ENCODE measurements around the gene CD300LF.

CD300LF gene

DNA sequence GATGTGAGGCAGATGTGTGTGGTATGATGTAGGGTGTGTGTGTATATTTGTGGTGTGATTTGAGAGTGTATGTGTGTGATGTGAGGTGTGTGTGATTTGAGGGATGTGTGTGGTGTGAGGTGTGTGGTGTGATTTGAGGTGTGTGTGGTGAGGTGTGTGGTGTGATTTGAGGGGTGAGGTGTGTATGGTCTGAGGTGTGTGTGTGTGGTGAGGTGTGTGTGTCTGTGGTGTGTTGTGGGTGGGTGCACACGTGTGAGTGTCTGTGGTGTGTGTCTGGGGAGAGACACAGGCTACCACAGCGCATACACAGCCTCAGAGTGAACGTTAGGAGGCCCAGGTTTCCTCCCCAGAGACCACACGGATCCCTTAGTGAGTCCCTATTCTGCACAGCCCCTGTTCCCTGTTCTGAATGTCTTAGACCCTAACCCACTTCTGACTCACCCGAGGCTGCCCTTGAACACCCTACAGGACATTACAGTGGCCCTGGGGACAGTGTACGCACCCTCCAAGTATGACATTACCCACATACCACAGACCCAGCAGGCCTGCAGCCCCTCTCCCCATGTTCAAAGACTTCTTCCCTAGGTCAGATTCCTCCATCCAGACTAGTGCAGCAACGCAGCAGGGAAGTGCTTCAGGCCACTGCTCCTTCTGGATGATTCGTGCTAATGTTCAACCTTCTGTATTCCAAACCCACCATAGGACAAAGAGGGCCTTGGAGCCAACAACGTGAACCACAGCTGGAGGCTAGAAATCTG, 20.8 kb upstream of the CD300LF start:
- TF ChIP-seq CTCF (IDR thresholded peaks at IDR 0.05): no peak

DNA sequence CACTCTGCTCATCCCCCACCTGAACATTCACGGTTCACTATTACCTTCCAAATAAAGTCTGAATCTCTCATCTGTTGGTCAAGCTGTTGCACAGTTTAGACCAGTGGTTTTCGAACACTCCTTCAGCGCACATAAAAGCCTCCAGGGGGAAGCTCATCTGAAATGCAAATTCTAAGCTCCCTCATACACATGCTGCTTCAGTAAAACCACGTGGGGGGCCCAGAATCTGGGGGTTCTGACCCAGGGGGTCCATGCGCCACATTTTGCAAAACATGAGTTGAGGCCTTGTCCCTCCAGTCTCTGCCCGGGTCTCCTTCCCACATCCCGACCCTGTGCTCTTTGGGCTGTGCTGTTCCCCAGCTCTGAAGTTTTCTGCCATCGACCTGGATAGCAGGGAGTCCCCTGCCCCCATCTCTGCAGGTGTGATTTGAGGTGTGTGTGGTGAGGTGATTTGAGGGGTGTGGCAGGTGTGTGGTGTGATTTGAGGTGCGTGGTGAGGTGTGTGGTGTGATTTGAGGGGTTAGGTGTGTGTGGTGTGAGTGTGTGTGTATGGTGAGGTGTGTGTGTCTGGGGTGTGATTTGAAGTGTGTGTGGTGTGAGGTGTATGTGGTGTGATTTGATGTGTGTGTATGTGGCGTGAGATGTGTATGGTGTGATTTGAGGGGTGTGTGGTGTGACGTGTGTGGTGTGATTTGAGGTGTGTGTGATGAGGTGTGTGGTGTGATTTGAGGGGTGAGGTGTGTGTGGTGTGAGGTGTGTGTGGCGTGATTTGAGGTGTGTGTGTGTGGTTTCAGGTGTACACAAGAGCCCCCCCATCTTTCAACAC, 19.5 kb upstream of the CD300LF start:
- no peak for TF ChIP-seq CTCF (IDR thresholded peaks at IDR 0.05)

DNA sequence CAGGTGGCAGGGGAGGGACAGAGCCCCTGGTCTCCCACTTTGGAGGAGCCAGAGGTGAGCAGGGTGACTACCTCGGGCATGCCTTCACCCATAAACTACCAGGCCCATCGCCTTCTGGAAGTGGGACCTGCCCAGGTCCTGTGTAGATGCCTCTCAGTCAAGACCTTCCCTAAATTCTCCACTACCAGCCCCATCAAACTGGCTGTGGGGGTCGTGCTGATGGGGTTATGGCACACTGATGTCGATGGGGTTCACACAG, 18.6 kb upstream of the CD300LF start:
- no peak for TF ChIP-seq CTCF (IDR thresholded peaks at IDR 0.05)

DNA sequence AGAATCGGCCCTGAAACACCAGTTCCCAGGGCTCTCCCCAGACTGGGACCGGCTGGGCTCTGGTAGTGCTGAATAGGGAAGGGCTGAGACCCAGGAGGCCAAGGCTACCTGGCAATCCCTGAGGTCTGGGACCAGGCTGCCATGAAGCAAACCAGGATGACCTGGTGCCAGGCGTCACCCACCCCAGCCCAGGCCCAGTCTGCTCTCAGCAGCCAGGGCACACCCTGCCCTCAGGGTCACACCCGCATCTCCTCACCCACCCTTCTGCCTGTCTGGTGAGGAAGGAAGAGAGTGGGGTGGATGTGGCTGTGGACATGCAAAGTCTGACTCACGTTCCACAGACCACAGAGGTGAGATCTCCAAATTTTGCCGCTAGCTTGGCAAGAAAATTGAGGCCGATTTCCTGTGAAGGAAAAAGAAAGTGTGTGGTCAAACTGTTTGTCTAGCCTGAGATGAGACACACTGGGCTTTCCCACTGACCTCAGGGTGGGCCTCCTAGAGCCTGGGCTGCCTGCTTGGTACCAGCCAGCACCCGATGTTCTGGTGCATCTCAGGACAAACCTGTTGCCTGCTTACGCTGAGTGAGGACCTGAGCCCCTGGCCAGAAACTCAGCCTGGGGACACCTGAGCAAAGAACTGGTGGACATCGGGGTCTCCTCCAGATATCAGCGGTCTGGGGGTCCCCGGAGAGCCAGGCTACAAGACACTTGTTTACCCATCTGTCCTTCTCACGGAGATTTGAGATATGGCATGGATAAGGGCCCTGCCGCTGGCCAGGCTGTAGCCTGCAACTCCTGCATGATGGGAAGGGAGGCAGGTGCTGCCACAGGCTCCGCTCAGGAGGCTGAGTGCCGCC, 18.0 kb upstream of the CD300LF start:
- TF ChIP-seq CTCF (IDR thresholded peaks at IDR 0.05): no peak

DNA sequence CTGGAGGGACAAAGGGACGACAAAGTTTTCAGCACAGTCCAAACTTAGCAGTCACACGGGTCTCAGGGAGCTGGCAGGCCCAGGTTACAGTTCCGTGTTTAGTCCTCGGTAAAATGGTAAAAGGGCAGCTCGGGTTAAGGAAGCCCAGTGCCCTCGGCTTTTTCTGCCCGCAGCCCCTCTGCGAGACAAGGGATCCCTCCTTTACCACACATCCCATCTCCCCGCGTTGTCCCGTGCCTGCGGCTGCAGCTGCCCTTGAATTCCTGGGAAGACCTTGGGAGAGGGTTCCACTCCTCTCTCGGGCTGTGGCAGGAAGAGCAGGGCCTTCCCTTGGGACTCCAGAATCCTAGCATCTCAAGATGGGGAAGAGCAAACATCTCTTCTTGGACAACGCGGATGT, 17.1 kb upstream of the CD300LF start:
- TF ChIP-seq CTCF (IDR thresholded peaks at IDR 0.05): no peak

DNA sequence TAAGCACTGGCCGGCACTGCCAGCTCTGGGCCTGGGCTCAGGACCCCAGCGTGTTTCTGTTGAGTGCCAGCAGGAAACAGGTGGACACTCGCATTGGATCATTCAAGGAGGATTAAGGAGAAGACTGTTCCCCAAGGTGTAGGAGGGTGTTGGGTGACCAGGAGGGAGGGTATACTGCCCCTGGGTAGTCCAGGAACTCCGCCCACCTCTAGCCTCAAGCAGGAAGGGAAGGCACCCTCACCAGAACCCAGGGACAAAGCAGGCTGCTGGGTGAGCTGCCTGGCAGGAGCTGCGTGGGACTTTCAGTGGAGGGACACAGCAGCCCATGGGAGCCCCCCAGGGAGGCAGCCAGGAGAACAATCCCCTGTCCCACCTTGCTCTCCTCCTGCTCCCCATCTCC, 16.6 kb upstream of the CD300LF start:
- TF ChIP-seq CTCF (IDR thresholded peaks at IDR 0.05): no peak

GRCh38 chr17:74728702-74729075, 16.0 kb upstream of the CD300LF start:
- no peak for TF ChIP-seq CTCF (IDR thresholded peaks at IDR 0.05)
